Lower lobe of right lung (tissue), 2 donors: ENCODE measurements around the gene GUF1. TPM values are rescaled to one million over a fixed set of nuclear protein-coding genes. Genes with fewer than 3 reads are reported as not detected.

ENCODE experiments used
- ATAC-seq, 2 donors: fragments of 200-7000 bp; cut with Tn5 transposase; one replicate each; pipeline ENCODE4 v1.9.1; 2020 to 2022; ENCODE audit warnings: mild to moderate bottlenecking in 2 of 2, moderate library complexity in 2 of 2
- DNase-seq: peaks from one replicate; pipeline ENCODE4 v3.0.0-alpha.2; 2020
- H3K27ac ChIP-seq: fragments of 200-600 bp; one replicate; pipeline ENCODE4 v1.8.0; 2022
- H3K27me3 ChIP-seq: fragments of 200-600 bp; one replicate; pipeline ENCODE4 v1.8.0; 2022; ENCODE audit warnings: low read depth
- H3K36me3 ChIP-seq: fragments of 200-600 bp; one replicate; pipeline ENCODE4 v1.8.0; 2022; ENCODE audit warnings: mild to moderate bottlenecking
- H3K4me1 ChIP-seq: fragments of 200-600 bp; one replicate; pipeline ENCODE4 v1.8.0; 2022
- H3K4me3 ChIP-seq: fragments of 200-600 bp; one replicate; pipeline ENCODE4 v1.8.0; 2022; ENCODE audit warnings: mild to moderate bottlenecking
- H3K9me3 ChIP-seq: fragments of 200-600 bp; one replicate; pipeline ENCODE4 v1.8.0; 2022
- CTCF ChIP-seq: fragments of 200-600 bp; IDR thresholded peaks from one replicate; pipeline ENCODE4 v1.8.0; 2022; ENCODE audit warnings: antibody characterized with exemption, mild to moderate bottlenecking
- intact Hi-C: fragments of 100-400 bp; cut with DNase I; formaldehyde crosslinking; loops from one replicate; pipeline ENCODE4 v1.11.0; 2022
- total RNA-seq: library from RNA; stranded (reverse); fragmentation: NEBNext Ultra II Directional; extraction: Animal tissue kit (Norgen Biotek cat#: 25700); gene quantifications from one replicate; pipeline ENCODE4 v1.2.1, GENCODE V29; 2021
- donor health status: DM: no; HTN: yes; CAD: no; lungs with severe emphysema.

GUF1 gene
- total RNA-seq, 1 donor from 2014 or later: 18.4 TPM

- Histone ChIP-seq H3K9me3 (no peaks in the 10 kb centered on the region), H3K36me3 (no peaks in the 10 kb centered on the region), H3K27me3 (no peaks in the 10 kb centered on the region), H3K4me3 (no peak overlapping the region), H3K27ac (no peak overlapping the region), H3K4me1 (no peaks in the 10 kb centered on the region)
- no peak for TF ChIP-seq CTCF
- no peak for DNase-seq
- ATAC-seq: no peak
- intact Hi-C loops: no loop called here
Observed at GRCh38 chr4:44740201-44740600, 62.0 kb downstream of the GUF1 start.

Other genes with a start within 250 kb of the GUF1 start
- gene KCTD8, start 229.6 kb upstream of the GUF1 start, total RNA-seq: not detected
- gene YIPF7, start 26.8 kb upstream of the GUF1 start, total RNA-seq: not detected
- 12.7 TPM for gene GNPDA2, start 48.1 kb downstream of the GUF1 start, total RNA-seq